ENCODE measurements around the gene LAMC3.

LAMC3 gene

GRCh38 chr9:131060900-131061630 lies 52.1 kb downstream of the LAMC3 start:
- TF ChIP-seq ZNF274 (IDR thresholded peaks at IDR 0.05; ENCODE audit: low read depth, low read length) = no peak
- no peak overlapping the region for H3K4me3 ChIP-seq (ENCODE audit: low read length)

- no peak overlapping the region for H3K4me3 ChIP-seq (ENCODE audit: low read length)
- no peak for TF ChIP-seq ZNF274 (IDR thresholded peaks at IDR 0.05; ENCODE audit: low read depth, low read length)
These were observed 54.0 kb downstream of the LAMC3 start for GRCh38 chr9:131062969-131063368.

GRCh38 chr9:131065599-131065998 lies 56.6 kb downstream of the LAMC3 start:
- no peak for TF ChIP-seq ZNF274 (IDR thresholded peaks at IDR 0.05; ENCODE audit: low read depth, low read length)
- H3K4me3 ChIP-seq (ENCODE audit: low read length) = no peak overlapping the region

GRCh38 chr9:131067625-131068024 lies 58.7 kb downstream of the LAMC3 start:
- no peak for TF ChIP-seq ZNF274 (IDR thresholded peaks at IDR 0.05; ENCODE audit: low read depth, low read length)
- no peak overlapping the region for H3K4me3 ChIP-seq (ENCODE audit: low read length)

GRCh38 chr9:131068076-131068816 lies 59.3 kb downstream of the LAMC3 start:
- no peak overlapping the region for H3K4me3 ChIP-seq (ENCODE audit: low read length)

GRCh38 chr9:131069699-131070098 lies 60.7 kb downstream of the LAMC3 start:
- H3K4me3 ChIP-seq (ENCODE audit: low read length) = no peak overlapping the region
- no peak for TF ChIP-seq ZNF274 (IDR thresholded peaks at IDR 0.05; ENCODE audit: low read depth, low read length)

More at GRCh38 chr9:131068076-131068816, 59.3 kb downstream of the LAMC3 start:
- TF ChIP-seq ZNF274 (IDR thresholded peaks at IDR 0.05; ENCODE audit: low read depth, low read length) = no peak

- TF ChIP-seq ZNF274 (IDR thresholded peaks at IDR 0.05; ENCODE audit: low read depth, low read length) = no peak
- H3K4me3 ChIP-seq (ENCODE audit: low read length) = no peak overlapping the region
These were observed 63.3 kb downstream of the LAMC3 start for GRCh38 chr9:131072107-131072870.

- H3K4me3 ChIP-seq (ENCODE audit: low read length) = no peak overlapping the region
- TF ChIP-seq ZNF274 (IDR thresholded peaks at IDR 0.05; ENCODE audit: low read depth, low read length) = no peak
These were observed 63.9 kb downstream of the LAMC3 start for GRCh38 chr9:131072871-131073237.

- H3K4me3 ChIP-seq (ENCODE audit: low read length) = no peak overlapping the region
- no peak for TF ChIP-seq ZNF274 (IDR thresholded peaks at IDR 0.05; ENCODE audit: low read depth, low read length)
These were observed 67.6 kb downstream of the LAMC3 start for GRCh38 chr9:131076347-131077195.

- no peak for TF ChIP-seq ZNF274 (IDR thresholded peaks at IDR 0.05; ENCODE audit: low read depth, low read length)
These were observed 69.7 kb downstream of the LAMC3 start for GRCh38 chr9:131078427-131079366.

GRCh38 chr9:131080589-131080988 lies 71.6 kb downstream of the LAMC3 start:
- H3K4me3 ChIP-seq (ENCODE audit: low read length) = no peak overlapping the region
- no peak for TF ChIP-seq ZNF274 (IDR thresholded peaks at IDR 0.05; ENCODE audit: low read depth, low read length)

More at GRCh38 chr9:131078427-131079366, 69.7 kb downstream of the LAMC3 start:
- no peak overlapping the region for H3K4me3 ChIP-seq (ENCODE audit: low read length)

- TF ChIP-seq ZNF274 (IDR thresholded peaks at IDR 0.05; ENCODE audit: low read depth, low read length) = no peak
- H3K4me3 ChIP-seq (ENCODE audit: low read length) = no peak overlapping the region
These were observed 72.9 kb downstream of the LAMC3 start for GRCh38 chr9:131081868-131082267.
